ENCODE results near the gene DLG2. TPM values are rescaled to one million over a fixed set of nuclear protein-coding genes. Genes with fewer than 3 reads are reported as not detected.
"Not testable (repeated sequence)": the region's sequence is repeated elsewhere in the genome, so short reads cannot be mapped to it uniquely, and the experiment has no call there.

Gene DLG2
- total RNA-seq, 1 donor from 2014 or later: 25.3 TPM

GRCh38 chr11:85340846-85341245 is 286.3 kb downstream of the DLG2 start:
- not testable (repeated sequence) for DNase-seq (ENCODE audit: low spot score)

GRCh38 chr11:85318573-85318972 is 308.6 kb downstream of the DLG2 start:
- no peak for DNase-seq (ENCODE audit: low spot score)

GRCh38 chr11:85316967-85317366 is 310.2 kb downstream of the DLG2 start:
- DNase-seq (ENCODE audit: low spot score): peak; percentile 17

GRCh38 chr11:85313741-85314140 is 313.4 kb downstream of the DLG2 start:
- no peak for DNase-seq (ENCODE audit: low spot score)

GRCh38 chr11:85310479-85310878 is 316.7 kb downstream of the DLG2 start:
- DNase-seq (ENCODE audit: low spot score): no peak

GRCh38 chr11:85307366-85307765 is 319.8 kb downstream of the DLG2 start:
- DNase-seq (ENCODE audit: low spot score): no peak

- no peak for DNase-seq (ENCODE audit: low spot score)
Observed at GRCh38 chr11:85301895-85302678, 325.1 kb downstream of the DLG2 start.

GRCh38 chr11:85299258-85299942 is 327.7 kb downstream of the DLG2 start:
- peak; percentile 67 for DNase-seq (ENCODE audit: low spot score)

- DNase-seq (ENCODE audit: low spot score): peak; percentile 32
Observed at GRCh38 chr11:85295694-85296271, 331.4 kb downstream of the DLG2 start.

GRCh38 chr11:85281550-85281949 is 345.6 kb downstream of the DLG2 start:
- DNase-seq (ENCODE audit: low spot score): no peak

GRCh38 chr11:85279267-85279666 is 347.9 kb downstream of the DLG2 start:
- DNase-seq (ENCODE audit: low spot score): no peak

GRCh38 chr11:85277693-85278092 is 349.5 kb downstream of the DLG2 start:
- DNase-seq (ENCODE audit: low spot score): no peak

- no peak for DNase-seq (ENCODE audit: low spot score)
Observed at GRCh38 chr11:85276332-85276731, 350.8 kb downstream of the DLG2 start.

GRCh38 chr11:85270315-85270714 is 356.8 kb downstream of the DLG2 start:
- DNase-seq (ENCODE audit: low spot score): not testable (repeated sequence)

- DNase-seq (ENCODE audit: low spot score): no peak
Observed at GRCh38 chr11:85269109-85269508, 358.0 kb downstream of the DLG2 start.

- DNase-seq (ENCODE audit: low spot score): no peak
Observed at GRCh38 chr11:85266646-85267045, 360.5 kb downstream of the DLG2 start.

- DNase-seq (ENCODE audit: low spot score): no peak
Observed at GRCh38 chr11:85263328-85263727, 363.8 kb downstream of the DLG2 start.

GRCh38 chr11:85257837-85258236 is 369.3 kb downstream of the DLG2 start:
- no peak for DNase-seq (ENCODE audit: low spot score)

GRCh38 chr11:85256433-85256832 is 370.7 kb downstream of the DLG2 start:
- no peak for DNase-seq (ENCODE audit: low spot score)

- no peak for DNase-seq (ENCODE audit: low spot score)
Observed at GRCh38 chr11:85249482-85249881, 377.7 kb downstream of the DLG2 start.

- DNase-seq (ENCODE audit: low spot score): no peak
Observed at GRCh38 chr11:85247797-85248196, 379.3 kb downstream of the DLG2 start.

- no peak for DNase-seq (ENCODE audit: low spot score)
Observed at GRCh38 chr11:85238906-85239305, 388.2 kb downstream of the DLG2 start.

GRCh38 chr11:85238038-85238437 is 389.1 kb downstream of the DLG2 start:
- not testable (repeated sequence) for DNase-seq (ENCODE audit: low spot score)

Measured in umbilical cord (tissue), 2 donors.